Effector memory CD8-positive, alpha-beta T cell (primary cell): Measurements from ENCODE around the gene SERPINA3.
"Not testable (repeated sequence)": the region's sequence is repeated elsewhere in the genome, so short reads cannot be mapped to it uniquely, and the experiment has no call there.

Experiments used
- ATAC-seq: fragments of 150-1000 bp; cut with Tn5 transposase; replicated peaks from 2 replicates; pipeline ENCODE4 v1.10.0; 2021; ENCODE audit warnings: mild to moderate bottlenecking, moderate library complexity
- DNase-seq, 3 experiments: peaks; one replicate each; pipeline ENCODE4 v3.0.0; 2021
- H3K27ac Mint-ChIP-seq, 2 donors: one replicate each; pipeline ENCODE4 v1.8.0; 2022; ENCODE audit warnings: mild to moderate bottlenecking in 2 of 2, mixed read lengths in 2 of 2, moderate library complexity in 2 of 2
- H3K27me3 Mint-ChIP-seq, 2 donors: one replicate each; pipeline ENCODE4 v1.8.0; 2022; ENCODE audit warnings: mixed read lengths in 2 of 2
- H3K36me3 Mint-ChIP-seq: one replicate; pipeline ENCODE4 v1.8.0; 2022; ENCODE audit warnings: mild to moderate bottlenecking, moderate library complexity, mixed read lengths; ENCODE audit not compliant: insufficient read depth
- H3K4me1 Mint-ChIP-seq, 2 donors: one replicate each; pipeline ENCODE4 v1.8.0; 2022; ENCODE audit warnings: low read depth in 2 of 2, mixed read lengths in 2 of 2
- H3K4me3 Mint-ChIP-seq, 2 donors: one replicate each; pipeline ENCODE4 v1.8.0; 2022; ENCODE audit warnings: mild to moderate bottlenecking in 2 of 2, mixed read lengths in 2 of 2, moderate library complexity in 2 of 2
- H3K9me3 Mint-ChIP-seq, 2 donors: one replicate each; pipeline ENCODE4 v1.8.0; 2022; ENCODE audit warnings: mixed read lengths in 2 of 2

The SERPINA3 gene

GRCh38 chr14:94637814-94638213 is 25.6 kb downstream of the SERPINA3 start:
- DNase-seq, H3K9me3 Mint-ChIP-seq, H3K4me3 Mint-ChIP-seq, H3K36me3 Mint-ChIP-seq, H3K27ac Mint-ChIP-seq, ATAC-seq, H3K4me1 Mint-ChIP-seq: not testable (repeated sequence)
- H3K27me3 Mint-ChIP-seq, result peaks cover 0 to 13% of the 10 kb centered on the region in 2 donors

- Mint-ChIP-seq H3K4me1 (no peaks in the 10 kb centered on the region), H3K27ac (no peak overlapping the region), H3K27me3 (peaks cover 0 to 13% of the 10 kb centered on the region in 2 donors), H3K4me3 (no peak overlapping the region), H3K36me3 (no peaks in the 10 kb centered on the region), H3K9me3 (no peaks in the 10 kb centered on the region)
- ATAC-seq (no peak), DNase-seq (no peak)
Observed at GRCh38 chr14:94638339-94638738, 26.1 kb downstream of the SERPINA3 start.

- Mint-ChIP-seq H3K4me1 (no peaks in the 10 kb centered on the region), H3K36me3 (no peaks in the 10 kb centered on the region), H3K4me3 (no peak overlapping the region), H3K9me3 (no peaks in the 10 kb centered on the region), H3K27me3 (peaks cover 4 to 21% of the 10 kb centered on the region in 2 donors), H3K27ac (no peak overlapping the region)
- DNase-seq, result no peak
- no peak for ATAC-seq
Observed at GRCh38 chr14:94638961-94639817, 27.0 kb downstream of the SERPINA3 start.

DNA sequence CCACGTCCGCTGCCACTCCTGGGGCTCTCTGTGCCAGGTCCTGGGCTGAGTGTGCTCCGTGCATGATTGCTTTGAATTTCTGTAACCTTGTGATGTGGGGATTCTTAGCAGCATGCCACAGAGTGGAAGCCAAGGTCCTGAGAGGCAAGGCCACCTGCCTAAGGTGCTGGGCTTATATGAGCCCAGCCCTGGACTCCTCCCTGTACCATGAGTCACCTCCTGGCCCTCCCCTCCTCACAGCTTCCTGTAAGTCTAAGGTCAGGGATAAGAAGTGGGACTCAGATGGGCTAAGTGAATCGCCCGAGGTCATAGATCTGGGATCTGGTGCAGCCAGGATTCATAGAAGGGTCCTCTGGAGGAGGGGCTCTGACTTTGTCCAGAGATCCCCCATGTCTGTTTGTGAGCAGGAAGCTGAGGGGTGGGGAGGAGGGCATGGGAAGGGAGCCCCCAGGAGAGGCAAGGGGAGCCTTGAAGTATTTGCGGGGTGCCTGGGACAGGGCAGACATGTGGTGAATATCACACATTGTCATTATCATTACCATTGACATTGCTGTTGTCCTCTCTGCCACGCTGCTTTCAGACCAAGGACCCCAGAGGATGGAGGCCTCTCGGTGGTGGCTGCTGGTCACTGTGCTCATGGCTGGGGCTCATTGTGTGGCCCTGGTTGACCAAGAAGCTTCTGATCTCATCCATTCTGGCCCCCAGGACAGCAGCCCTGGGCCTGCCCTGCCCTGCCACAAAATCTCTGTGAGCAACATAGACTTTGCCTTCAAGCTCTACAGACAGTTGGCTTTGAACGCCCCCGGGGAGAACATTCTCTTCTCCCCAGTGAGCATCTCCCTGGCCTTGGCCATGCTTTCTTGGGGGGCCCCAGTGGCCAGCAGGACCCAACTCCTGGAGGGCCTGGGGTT is 28.8 kb downstream of the SERPINA3 start:
- Mint-ChIP-seq H3K27ac (no peak overlapping the region), H3K9me3 (no peaks in the 10 kb centered on the region), H3K36me3 (no peaks in the 10 kb centered on the region), H3K4me1 (no peaks in the 10 kb centered on the region), H3K4me3 (no peak overlapping the region), H3K27me3 (peaks cover 8 to 27% of the 10 kb centered on the region in 2 donors)
- DNase-seq (no peak), ATAC-seq (no peak)

DNA sequence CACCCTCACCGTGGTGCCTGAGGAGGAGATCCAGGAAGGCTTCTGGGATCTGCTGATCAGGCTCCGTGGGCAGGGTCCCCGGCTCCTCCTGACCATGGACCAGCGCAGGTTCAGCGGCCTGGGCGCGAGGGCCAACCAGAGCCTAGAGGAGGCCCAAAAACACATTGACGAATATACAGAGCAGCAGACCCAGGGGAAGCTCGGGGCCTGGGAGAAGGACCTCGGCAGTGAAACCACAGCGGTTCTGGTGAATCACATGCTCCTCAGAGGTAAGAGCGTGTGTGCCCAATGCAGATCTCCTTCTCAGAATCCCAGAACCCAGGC is 29.4 kb downstream of the SERPINA3 start:
- H3K36me3 Mint-ChIP-seq, result no peaks in the 10 kb centered on the region
- peaks cover 8 to 27% of the 10 kb centered on the region in 2 donors for H3K27me3 Mint-ChIP-seq
- H3K9me3 Mint-ChIP-seq, result no peaks in the 10 kb centered on the region
- H3K4me3 Mint-ChIP-seq, result no peak overlapping the region
- DNase-seq (no peak), ATAC-seq (no peak)
- no peaks in the 10 kb centered on the region for H3K4me1 Mint-ChIP-seq
- no peak overlapping the region for H3K27ac Mint-ChIP-seq

- Mint-ChIP-seq H3K27me3 (peaks cover 8 to 20% of the 10 kb centered on the region in 2 donors), H3K4me3 (no peak overlapping the region), H3K36me3 (no peaks in the 10 kb centered on the region), H3K27ac (no peak overlapping the region), H3K4me1 (no peaks in the 10 kb centered on the region), H3K9me3 (no peaks in the 10 kb centered on the region)
- DNase-seq (no peak), ATAC-seq (no peak)
Observed at GRCh38 chr14:94643316-94644101, 31.3 kb downstream of the SERPINA3 start.

DNA sequence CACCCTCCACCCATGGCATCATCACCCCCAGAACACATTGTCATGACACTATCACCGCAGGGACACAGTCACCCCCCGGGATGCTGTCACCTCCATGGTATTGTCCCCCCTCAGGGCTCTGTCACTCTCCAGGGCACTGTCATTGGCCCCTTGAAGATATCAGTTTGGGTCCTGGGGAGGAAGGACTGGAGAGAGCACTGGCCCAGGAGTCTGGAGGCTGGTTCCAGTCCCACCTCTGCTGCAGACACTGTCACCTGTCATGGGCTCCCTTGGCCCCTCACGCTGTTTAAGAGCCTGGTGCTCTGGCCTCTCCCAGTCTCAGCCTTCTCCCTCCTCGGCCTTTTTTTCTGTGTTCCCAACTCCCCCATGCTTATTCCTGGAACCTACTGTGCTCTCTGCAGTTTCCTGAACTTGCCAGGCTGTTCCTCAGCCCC is 31.9 kb downstream of the SERPINA3 start:
- no peaks in the 10 kb centered on the region for H3K4me1 Mint-ChIP-seq
- H3K9me3 Mint-ChIP-seq, result no peaks in the 10 kb centered on the region
- H3K27me3 Mint-ChIP-seq, result peaks cover 8 to 14% of the 10 kb centered on the region in 2 donors
- no peak for DNase-seq
- no peak overlapping the region for H3K27ac Mint-ChIP-seq
- H3K36me3 Mint-ChIP-seq, result no peaks in the 10 kb centered on the region
- ATAC-seq, result no peak
- H3K4me3 Mint-ChIP-seq, result no peak overlapping the region

- H3K9me3 Mint-ChIP-seq, result no peaks in the 10 kb centered on the region
- H3K4me1 Mint-ChIP-seq, result no peaks in the 10 kb centered on the region
- H3K27ac Mint-ChIP-seq, result no peak overlapping the region
- no peak overlapping the region for H3K4me3 Mint-ChIP-seq
- H3K36me3 Mint-ChIP-seq, result no peaks in the 10 kb centered on the region
- no peak for DNase-seq
- ATAC-seq, result no peak
- peaks cover 8 to 14% of the 10 kb centered on the region in 2 donors for H3K27me3 Mint-ChIP-seq
Observed at GRCh38 chr14:94646066-94646465, 33.9 kb downstream of the SERPINA3 start.

DNA sequence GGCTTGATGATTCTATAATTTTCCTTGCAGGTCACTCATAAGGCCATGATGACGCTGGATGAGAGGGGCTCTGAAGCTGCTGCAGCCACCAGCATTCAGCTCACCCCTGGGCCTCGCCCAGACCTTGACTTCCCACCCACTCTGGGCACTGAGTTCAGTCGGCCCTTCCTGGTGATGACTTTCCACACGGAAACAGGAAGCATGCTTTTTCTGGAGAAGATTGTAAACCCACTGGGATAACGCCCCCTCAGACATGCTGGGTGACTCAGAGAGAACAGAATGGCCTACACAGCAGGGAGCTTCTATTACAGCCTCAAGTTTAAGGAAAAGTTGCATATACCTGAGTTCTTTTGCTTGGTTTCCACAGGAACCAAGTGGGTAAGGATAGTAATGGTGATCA is 34.3 kb downstream of the SERPINA3 start:
- DNase-seq (no peak), ATAC-seq (no peak)
- no peaks in the 10 kb centered on the region for H3K36me3 Mint-ChIP-seq
- H3K4me1 Mint-ChIP-seq, result no peaks in the 10 kb centered on the region
- H3K4me3 Mint-ChIP-seq, result no peak overlapping the region
- peaks cover 8 to 14% of the 10 kb centered on the region in 2 donors for H3K27me3 Mint-ChIP-seq
- H3K9me3 Mint-ChIP-seq, result no peaks in the 10 kb centered on the region
- H3K27ac Mint-ChIP-seq, result no peak overlapping the region

DNA sequence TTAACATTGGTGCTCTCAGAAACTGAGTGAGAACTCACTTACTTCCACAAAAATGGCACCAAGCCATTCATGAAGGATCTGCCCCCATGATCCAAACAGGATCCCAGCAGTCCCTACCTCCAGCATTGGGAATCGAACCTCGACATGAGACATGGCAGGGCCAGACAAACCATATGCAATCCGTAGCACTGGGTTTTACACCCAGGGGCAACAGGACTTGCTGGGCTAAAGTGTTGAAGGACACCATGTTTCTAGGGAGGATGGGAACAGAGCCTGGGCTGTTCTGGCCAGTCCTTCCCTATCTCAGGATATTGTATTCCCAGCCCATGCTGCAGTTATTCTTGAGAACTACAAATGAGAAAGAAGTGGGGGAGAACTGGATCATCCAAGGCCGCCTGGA is 36.6 kb downstream of the SERPINA3 start:
- H3K36me3 Mint-ChIP-seq, result no peaks in the 10 kb centered on the region
- ATAC-seq, result no peak
- no peaks in the 10 kb centered on the region for H3K9me3 Mint-ChIP-seq
- DNase-seq, result no peak
- no peak overlapping the region for H3K27ac Mint-ChIP-seq
- no peaks in the 10 kb centered on the region for H3K4me1 Mint-ChIP-seq
- H3K27me3 Mint-ChIP-seq, result peaks cover 8 to 10% of the 10 kb centered on the region in 2 donors
- no peak overlapping the region for H3K4me3 Mint-ChIP-seq

GRCh38 chr14:94649543-94650443 is 37.6 kb downstream of the SERPINA3 start:
- Mint-ChIP-seq H3K27me3 (peaks cover under 1 to 1% of the 10 kb centered on the region in 2 donors), H3K9me3 (no peaks in the 10 kb centered on the region), H3K27ac (no peak overlapping the region), H3K4me1 (no peaks in the 10 kb centered on the region), H3K4me3 (no peak overlapping the region), H3K36me3 (no peaks in the 10 kb centered on the region)
- DNase-seq, result no peak
- ATAC-seq, result no peak

- ATAC-seq, result no peak
- no peaks in the 10 kb centered on the region for H3K4me1 Mint-ChIP-seq
- no peak overlapping the region for H3K4me3 Mint-ChIP-seq
- H3K27ac Mint-ChIP-seq, result no peak overlapping the region
- H3K9me3 Mint-ChIP-seq, result no peaks in the 10 kb centered on the region
- DNase-seq, result no peak
- peaks cover 0 to 7% of the 10 kb centered on the region in 2 donors for H3K27me3 Mint-ChIP-seq
- no peaks in the 10 kb centered on the region for H3K36me3 Mint-ChIP-seq
Observed at GRCh38 chr14:94650444-94650775, 38.2 kb downstream of the SERPINA3 start.
